Amniotic epithelial cell (primary cell): Measurements from ENCODE around the gene HYKK.
A peak's percentile ranks its signal among the peaks of the same experiment; 100 is the strongest.
"Not testable (repeated sequence)": the region's sequence is repeated elsewhere in the genome, so short reads cannot be mapped to it uniquely, and the experiment has no call there.

Source experiments
- DNase-seq: peaks from one replicate; pipeline ENCODE4 v3.0.0-alpha.2; 2010; ENCODE audit warnings: low read depth

The HYKK gene

GRCh38 chr15:78540141-78540870 is 32.9 kb downstream of the HYKK start, which contains the start of gene PSMA4:
TSS of gene PSMA4 (plus strand) at chr15:78540444. CDS start at chr15:78541928, 1,484 bp downstream.
- peak; percentile 65 for DNase-seq

DNA sequence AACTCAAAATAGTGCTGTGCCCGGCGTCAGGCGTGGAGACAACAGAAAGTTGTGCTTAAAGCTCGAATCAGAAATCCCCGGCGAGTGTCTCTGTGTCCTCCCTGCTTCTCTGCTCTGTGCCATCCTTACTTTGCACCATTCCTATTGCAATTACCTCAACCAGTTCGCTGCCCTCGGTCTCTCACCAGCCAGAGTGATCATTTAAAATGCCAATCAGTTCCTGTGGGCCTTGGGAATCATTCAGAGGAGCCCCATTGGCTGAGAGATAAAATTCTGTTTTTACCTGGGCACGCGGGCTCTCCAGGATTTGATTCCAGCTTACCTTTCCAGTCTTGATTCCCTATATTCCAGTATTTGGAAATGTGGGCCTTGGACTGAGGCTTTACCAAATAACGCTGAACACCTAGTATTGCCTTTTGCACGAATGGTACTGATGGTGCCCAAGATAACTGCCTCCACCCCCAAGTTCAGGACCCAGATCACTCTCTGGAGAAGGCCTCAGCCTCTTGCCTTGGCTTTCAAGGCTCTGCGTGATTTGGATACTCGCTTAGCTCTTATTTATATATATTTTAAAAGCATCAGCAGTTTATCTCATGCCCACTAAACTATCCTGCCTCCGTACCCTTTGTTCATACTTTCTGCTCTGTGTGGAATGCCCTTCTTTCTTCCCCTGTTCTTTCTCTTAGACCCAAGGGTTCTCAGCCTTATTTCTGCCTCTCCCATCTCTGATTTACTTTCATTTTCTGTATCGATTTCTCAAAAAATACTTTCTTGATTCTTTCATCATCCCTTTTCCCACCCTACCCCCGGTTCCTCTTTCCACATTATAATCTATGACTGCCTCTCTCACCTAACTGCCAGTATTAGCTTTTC is 33.7 kb downstream of the HYKK start:
- DNase-seq, result no peak

DNA sequence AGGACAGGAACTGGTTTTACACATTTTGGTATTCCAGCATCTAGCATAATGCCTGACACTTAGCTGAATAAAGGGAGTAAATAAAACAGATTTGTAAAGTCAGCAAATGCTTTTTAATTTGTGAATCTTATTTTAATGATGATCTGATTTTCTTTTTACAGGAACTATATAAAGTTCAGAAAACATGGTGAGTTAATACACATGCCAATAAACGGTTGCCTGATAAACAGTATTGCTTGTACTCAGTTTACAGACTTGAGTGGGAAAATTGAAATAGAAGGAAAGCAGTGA is 34.3 kb downstream of the HYKK start:
- DNase-seq, result no peak

DNA sequence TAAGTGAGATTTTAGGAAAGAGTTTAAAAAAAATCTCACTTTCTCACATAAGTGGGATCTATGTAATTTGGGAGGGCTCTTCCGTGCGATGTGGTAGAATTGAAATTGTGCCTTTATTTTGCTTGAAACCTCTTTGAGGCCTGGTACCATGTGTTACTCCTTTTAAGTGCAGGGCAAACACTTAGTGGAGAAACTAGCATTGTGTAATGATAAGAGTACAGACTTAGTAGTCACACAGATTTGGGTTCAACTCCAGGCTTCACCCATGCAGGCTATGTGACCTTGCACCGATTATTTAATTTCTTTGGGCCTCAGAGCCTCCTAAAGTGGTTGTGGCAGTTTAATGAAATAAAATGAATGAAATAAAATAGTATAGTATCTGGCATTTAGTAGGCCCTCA is 35.3 kb downstream of the HYKK start:
- no peak for DNase-seq

GRCh38 chr15:78550194-78550593 is 42.8 kb downstream of the HYKK start:
- DNase-seq, result no peak

DNA sequence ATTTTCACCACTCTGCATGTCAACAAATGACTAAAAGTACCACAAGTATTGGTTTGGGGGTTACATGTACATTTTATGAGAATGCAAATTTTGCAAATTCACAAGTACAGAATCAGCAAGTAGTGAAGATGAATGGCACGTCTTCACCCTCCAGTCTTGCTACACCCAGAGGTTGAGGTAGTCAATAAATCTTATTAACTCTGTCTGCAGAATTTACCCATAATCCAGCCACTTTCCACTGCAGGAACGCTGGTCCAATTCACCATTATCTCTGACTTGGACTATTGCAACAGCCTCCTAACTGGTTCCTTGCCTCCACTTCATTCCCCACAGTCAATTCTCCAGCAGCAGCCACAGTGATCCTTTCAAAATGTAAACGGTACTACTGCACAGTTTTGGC is 43.4 kb downstream of the HYKK start:
- no peak for DNase-seq

GRCh38 chr15:78551902-78552301 is 44.5 kb downstream of the HYKK start:
- DNase-seq, result no peak

DNA sequence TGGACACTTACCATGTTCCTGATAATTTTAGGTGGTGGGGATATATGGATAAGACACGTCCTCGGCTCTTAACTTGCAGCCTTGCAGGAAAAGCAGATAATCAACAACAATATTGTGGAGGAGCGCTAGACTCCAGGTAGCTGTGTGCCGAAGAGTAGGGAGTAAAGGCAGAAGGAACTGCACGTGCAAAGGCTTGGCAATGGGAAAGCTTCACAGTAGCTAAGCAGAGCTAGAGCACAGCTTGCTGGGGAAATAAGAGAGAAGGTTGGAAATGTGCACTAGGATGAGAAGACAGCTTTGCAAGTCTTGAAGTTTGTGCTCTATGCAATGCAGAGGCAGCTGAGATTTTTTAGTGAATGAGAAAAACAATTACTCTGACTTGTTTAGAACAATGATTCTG is 45.2 kb downstream of the HYKK start:
- no peak for DNase-seq

- DNase-seq, result not testable (repeated sequence)
Observed at GRCh38 chr15:78560201-78560600, 52.8 kb downstream of the HYKK start.

DNA sequence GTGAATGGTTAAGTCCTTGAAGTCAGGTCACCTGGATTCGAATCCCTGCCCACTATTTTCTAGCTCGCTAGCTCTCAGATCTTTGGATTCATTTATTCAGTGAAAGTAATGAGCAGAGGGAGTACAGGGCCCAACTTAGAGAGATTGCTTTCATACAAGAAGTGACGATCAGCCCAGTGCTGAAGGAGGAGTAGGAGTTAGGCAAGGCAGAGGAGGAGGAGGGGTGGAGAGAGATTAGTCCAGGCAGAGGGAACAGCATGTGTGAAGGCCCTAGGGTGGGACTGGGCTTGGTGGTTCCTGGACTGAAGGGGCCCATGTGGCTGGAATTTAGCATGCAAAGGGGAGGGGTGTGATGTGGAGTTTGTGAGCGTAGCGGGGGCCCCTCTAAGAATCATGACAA is 54.1 kb downstream of the HYKK start:
- DNase-seq, result no peak

- DNase-seq, result no peak
Observed at GRCh38 chr15:78563092-78563491, 55.7 kb downstream of the HYKK start.

GRCh38 chr15:78564743-78565096 is 57.3 kb downstream of the HYKK start:
- no peak for DNase-seq

DNA sequence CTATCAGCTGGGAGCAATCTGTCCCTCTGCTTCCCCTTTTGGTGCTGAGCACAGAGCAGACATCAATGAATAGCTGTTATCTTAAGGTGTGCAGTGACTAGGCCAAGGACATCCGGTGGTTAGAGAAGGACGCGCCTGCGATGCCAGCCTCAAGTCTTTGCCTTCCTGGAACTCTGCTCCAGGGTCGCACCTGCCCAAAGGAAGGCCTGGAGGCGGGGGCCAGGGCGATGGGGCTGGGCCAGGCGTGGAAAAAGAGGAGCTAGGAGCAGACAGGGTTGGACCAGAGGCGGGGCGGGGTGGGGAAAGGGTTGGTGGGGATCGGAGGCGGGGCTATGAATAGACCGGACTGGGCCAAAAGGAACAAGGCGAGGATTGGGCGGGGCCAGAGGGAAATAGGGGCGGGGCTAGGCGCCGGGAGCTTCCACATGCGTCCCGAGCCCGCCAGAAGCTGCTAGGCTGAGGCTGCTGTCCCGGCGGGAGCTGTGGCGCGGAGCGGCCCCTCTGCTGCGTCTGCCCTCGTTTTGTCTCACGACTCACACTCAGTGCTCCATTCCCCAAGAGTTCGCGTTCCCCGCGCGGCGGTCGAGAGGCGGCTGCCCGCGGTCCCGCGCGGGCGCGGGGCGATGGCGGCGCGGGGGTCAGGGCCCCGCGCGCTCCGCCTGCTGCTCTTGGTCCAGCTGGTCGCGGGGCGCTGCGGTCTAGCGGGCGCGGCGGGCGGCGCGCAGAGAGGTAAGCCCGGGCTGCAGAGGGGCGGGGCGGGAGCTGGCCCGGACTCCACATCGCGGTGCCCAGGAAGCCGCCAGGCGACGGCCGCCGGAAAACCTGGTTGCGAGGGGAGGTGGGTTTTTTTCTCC is 57.9 kb downstream of the HYKK start, which contains the start of gene CHRNA5:
CHRNA5 (plus strand) TSS at position 424 of the 854 bp plus-strand sequence; CDS start at position 624, 200 bp downstream.
- DNase-seq, result peak; percentile 69

DNA sequence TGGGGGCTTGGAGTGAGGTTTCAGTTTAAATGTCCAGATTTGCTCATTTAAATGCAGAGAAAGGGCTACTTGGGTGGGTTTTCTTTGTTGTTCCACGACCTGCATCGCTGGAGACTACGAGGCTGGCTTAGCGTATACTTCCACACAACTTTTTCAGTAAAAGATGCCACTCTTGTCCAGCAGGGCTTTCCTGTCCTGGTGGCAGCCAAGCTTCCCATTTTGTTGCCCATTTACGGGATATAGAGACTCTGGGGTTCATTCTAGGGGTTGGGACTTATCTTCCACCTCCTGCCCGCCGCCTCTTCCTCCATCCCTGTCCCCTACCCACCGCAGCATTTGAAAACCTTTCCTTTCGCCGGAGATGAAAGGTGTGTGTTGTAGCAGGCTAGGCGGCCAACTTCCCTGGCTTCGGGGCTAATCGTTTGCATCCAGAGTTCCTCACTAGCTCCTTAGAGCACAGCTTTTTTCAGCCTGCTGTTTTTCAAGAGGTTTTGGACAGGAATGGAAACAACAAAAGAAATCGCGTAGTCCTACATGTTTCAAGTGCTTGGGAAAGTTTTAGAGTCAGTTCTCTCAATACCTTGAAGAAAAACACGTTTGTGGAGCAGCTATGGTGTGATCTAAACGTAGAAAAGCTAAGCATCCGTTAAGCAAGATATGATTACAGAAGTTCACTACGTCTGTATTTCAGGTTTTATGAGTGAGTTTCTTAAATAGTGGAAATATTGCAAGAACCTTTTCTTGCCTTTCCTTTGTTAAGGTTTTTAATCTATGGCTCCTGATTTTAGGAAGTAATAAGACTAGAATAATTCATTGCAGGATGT is 58.8 kb downstream of the HYKK start:
- peak; percentile 13 for DNase-seq

DNA sequence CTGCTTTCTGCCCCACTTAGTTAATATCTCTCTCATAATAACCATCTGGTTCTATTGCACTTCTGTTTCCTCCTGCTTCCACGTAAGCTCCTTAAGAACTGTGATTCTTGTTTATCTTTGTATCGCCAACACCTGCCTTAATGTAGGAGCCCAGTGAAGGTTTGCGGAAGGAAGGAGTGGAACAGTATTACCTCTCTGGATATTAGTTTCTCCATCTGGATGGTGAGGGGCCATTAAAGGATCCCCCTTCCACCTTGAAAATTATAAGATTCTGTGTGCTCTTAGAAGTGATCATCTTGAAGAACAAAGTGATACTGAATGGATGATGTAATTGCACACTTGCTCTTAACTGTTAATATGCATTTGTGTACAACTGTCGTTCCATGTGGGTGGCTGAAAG is 60.2 kb downstream of the HYKK start:
- DNase-seq, result no peak

DNA sequence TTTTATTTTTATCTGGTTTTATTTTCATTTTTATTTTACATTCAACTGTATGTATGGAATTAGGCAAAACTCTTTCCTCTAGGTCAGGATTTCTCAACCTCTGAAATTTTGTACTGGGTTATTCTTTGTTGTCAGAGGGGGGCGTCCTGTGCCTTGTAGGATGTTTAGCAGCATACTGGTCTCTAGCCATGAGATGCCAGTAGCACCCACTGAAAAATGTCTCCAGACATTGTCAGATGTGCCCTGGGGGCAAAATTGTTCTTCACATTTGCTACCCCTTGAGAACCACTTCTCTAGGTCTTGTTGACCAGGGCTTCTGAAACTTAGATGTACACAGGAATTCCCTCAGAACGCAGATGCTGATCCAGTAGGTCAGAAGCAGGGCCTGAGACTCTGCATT is 63.3 kb downstream of the HYKK start:
- DNase-seq, result no peak

GRCh38 chr15:78571382-78571781 is 64.0 kb downstream of the HYKK start:
- DNase-seq, result no peak

GRCh38 chr15:78573416-78573815 is 66.0 kb downstream of the HYKK start:
- no peak for DNase-seq

- DNase-seq, result no peak
Observed at GRCh38 chr15:78574944-78575343, 67.6 kb downstream of the HYKK start.
